PC-9 (cell line): ENCODE results near the gene OR2V1. TPM values are rescaled to one million over a fixed set of nuclear protein-coding genes. Genes with fewer than 3 reads are reported as not detected.
"Not testable (repeated sequence)": the region's sequence is repeated elsewhere in the genome, so short reads cannot be mapped to it uniquely, and the experiment has no call there.

ENCODE experiments used
- BruUV-seq: library from RNA; stranded (reverse); fragments of 400-500 nt; replicated peaks from 2 replicates; lab custom pipeline; 2021; lab: Mats Ljungman, UMichigan
- CTCF ChIA-PET: fragments of 300-600 bp; sonication (Branson Sonifier 250); formaldehyde crosslinking; loops from one replicate; lab custom pipeline; 2022; ENCODE audit warnings: antibody characterized with exemption; lab: Charles Lee
- POLR2A ChIA-PET: fragments of 300-600 bp; sonication (Branson Sonifier 250); formaldehyde crosslinking; loops from one replicate; lab custom pipeline; 2022; ENCODE audit warnings: antibody characterized with exemption; ENCODE audit not compliant: unreplicated experiment; lab: Charles Lee
- DNase-seq, 2 experiments: peaks; one replicate each; pipeline versions ENCODE4 v3.0.0 to v3.0.0-alpha.2; 2015 to 2022; ENCODE audit warnings: mixed read lengths in 1 of 2
- H2AFZ ChIP-seq: fragments of 200-600 bp; sonication (generic); 2 replicates; pipeline ENCODE4 v1.8.1; 2017; ENCODE audit warnings: antibody characterized with exemption
- H3F3A ChIP-seq: fragments of 200-600 bp; sonication (generic); 2 replicates; pipeline ENCODE4 v1.8.1; 2017; ENCODE audit warnings: antibody characterized with exemption, mild to moderate bottlenecking, low read depth; ENCODE audit not compliant: insufficient read depth
- H3K27ac ChIP-seq: fragments of 200-600 bp; sonication (generic); 2 replicates; pipeline ENCODE4 v1.6.1; 2016; ENCODE audit warnings: mixed run types
- H3K27me3 ChIP-seq: fragments of 200-600 bp; sonication (generic); 2 replicates; pipeline ENCODE4 v1.6.1; 2016; ENCODE audit warnings: low read depth, mixed run types; ENCODE audit not compliant: insufficient read depth
- H3K36me3 ChIP-seq: fragments of 200-600 bp; sonication (generic); 2 replicates; pipeline ENCODE4 v1.6.1; 2016; ENCODE audit warnings: low read depth, mixed run types
- H3K4me1 ChIP-seq: fragments of 200-600 bp; sonication (generic); replicated peaks from 2 replicates; pipeline ENCODE4 v1.6.1; 2016; ENCODE audit warnings: mixed run types; ENCODE audit not compliant: insufficient read depth
- H3K4me2 ChIP-seq: fragments of 200-600 bp; sonication (generic); 2 replicates; pipeline ENCODE4 v1.6.1; 2017; ENCODE audit warnings: mixed run types
- H3K4me3 ChIP-seq: fragments of 200-600 bp; sonication (generic); 2 replicates; pipeline ENCODE4 v1.6.1; 2016; ENCODE audit warnings: mixed run types
- H3K79me2 ChIP-seq: fragments of 200-600 bp; sonication (generic); 2 replicates; pipeline ENCODE4 v1.6.1; 2017; ENCODE audit warnings: low read depth, mixed run types
- H3K9me2 ChIP-seq: fragments of 200-600 bp; sonication (generic); 2 replicates; pipeline ENCODE4 v1.8.1; 2017; ENCODE audit warnings: mild to moderate bottlenecking; ENCODE audit not compliant: insufficient read depth
- H3K9me3 ChIP-seq: fragments of 200-600 bp; sonication (generic); 2 replicates; pipeline ENCODE4 v1.8.1; 2016; ENCODE audit warnings: low read depth; ENCODE audit not compliant: insufficient read depth
- H4K20me1 ChIP-seq: fragments of 200-600 bp; sonication (generic); 2 replicates; pipeline ENCODE4 v1.8.1; 2017; ENCODE audit not compliant: insufficient read depth
- CTCF ChIP-seq: fragments of 200-600 bp; sonication (generic); conservative IDR thresholded peaks from 2 replicates; pipeline ENCODE4 v1.6.1; 2017; ENCODE audit warnings: mixed run types, antibody characterized with exemption, mild to moderate bottlenecking, moderate library complexity
- EZH2 ChIP-seq: fragments of 200-600 bp; sonication (generic); IDR thresholded peaks from 2 replicates; pipeline ENCODE4 v1.8.0; 2017; ENCODE audit warnings: antibody characterized with exemption, low read depth
- intact Hi-C: fragments of 100-400 bp; cut with micrococcal nuclease; formaldehyde crosslinking; loops from one replicate; pipeline ENCODE4 v1.10.0; 2022; ENCODE audit not compliant: unreplicated experiment
- total RNA-seq: library from RNA; stranded (reverse); gene quantifications from 2 replicates; pipeline ENCODE4 v1.2.3, GENCODE V29; 2021

The OR2V1 gene
- total RNA-seq, 1 experiment from 2014 or later: not detected

DNA sequence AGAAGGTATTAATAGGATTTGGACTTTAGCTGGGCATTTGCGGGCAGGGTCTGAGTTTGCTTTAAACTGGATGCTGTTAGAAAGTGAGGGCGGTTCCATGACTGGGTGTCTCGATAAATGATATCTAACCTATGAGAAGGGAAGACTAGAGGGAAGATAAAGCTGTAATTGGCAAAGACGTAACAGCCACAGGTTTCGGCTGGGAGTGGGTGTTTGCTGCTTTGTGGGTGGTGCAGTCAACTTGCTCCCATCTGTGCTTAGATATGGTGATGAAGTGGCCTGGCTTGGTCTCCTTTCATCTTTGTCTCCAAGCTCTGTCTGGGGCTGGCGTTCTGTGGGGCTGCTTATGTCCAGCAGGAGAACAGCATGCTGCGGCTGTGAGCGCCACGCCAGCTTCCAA lies 23.3 kb downstream of the OR2V1 start:
- Histone ChIP-seq H3K36me3 (no peaks in the 10 kb centered on the region), H3K27ac (no peak overlapping the region), H3K9me2 (no peaks in the 10 kb centered on the region), H3K4me3 (no peak overlapping the region), H3K4me2 (no peak overlapping the region), H3F3A (no peaks in the 10 kb centered on the region), H3K27me3 (no peaks in the 10 kb centered on the region), H3K4me1 (no peaks in the 10 kb centered on the region), H3K9me3 (no peaks in the 10 kb centered on the region), H2AFZ (no peak overlapping the region), H4K20me1 (no peaks in the 10 kb centered on the region), H3K79me2 (no peaks in the 10 kb centered on the region)
- BruUV-seq: no TSS peak
- CTCF ChIA-PET: no interaction called here
- TF ChIP-seq CTCF: no peak
- no peak for TF ChIP-seq EZH2
- intact Hi-C loops: no loop called here
- DNase-seq: no peak
- POLR2A ChIA-PET: no interaction called here

DNA sequence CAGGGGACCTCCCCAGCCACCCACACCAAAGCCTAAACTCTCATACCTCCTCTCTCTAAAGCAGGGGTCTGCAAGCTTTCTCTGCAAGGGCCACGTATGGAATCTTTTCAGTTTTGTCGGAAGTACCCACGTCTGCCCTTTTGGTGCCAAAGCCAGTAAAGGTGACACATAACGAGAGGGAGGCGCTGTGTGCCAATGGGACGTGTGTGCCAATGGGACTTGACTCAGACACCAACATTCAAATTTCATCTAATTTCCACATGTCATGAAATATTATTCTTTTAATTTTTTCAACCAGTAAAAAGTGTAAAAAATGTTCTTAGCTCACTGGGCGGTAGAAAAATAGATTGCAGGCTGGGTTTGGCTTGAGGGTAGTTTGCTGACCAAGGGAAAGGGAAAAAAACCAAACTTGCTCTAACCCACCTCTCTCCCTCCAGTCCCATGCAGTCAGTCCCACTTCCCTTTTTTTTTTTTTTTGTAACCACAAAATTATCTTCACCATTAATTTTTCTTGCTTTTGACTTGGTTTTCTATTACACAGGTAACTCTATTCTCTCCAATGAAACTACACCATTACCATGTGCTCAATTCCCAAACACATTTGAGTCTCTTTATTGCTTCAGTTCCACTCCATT lies 25.5 kb downstream of the OR2V1 start:
- Histone ChIP-seq H3K27ac (no peak overlapping the region), H3K4me1 (no peaks in the 10 kb centered on the region), H4K20me1 (no peaks in the 10 kb centered on the region), H3K27me3 (no peaks in the 10 kb centered on the region), H3K9me2 (no peaks in the 10 kb centered on the region), H3K36me3 (no peaks in the 10 kb centered on the region), H3K79me2 (no peaks in the 10 kb centered on the region), H2AFZ (no peak overlapping the region), H3K4me3 (no peak overlapping the region), H3F3A (no peaks in the 10 kb centered on the region), H3K4me2 (peak overlapping the region; percentile 31; the same call in 1 of the 2 replicates), H3K9me3 (no peaks in the 10 kb centered on the region)
- BruUV-seq: no TSS peak
- TF ChIP-seq CTCF: no peak
- no peak for TF ChIP-seq EZH2
- DNase-seq: no peak
- ChIA-PET POLR2A (no interaction called here), CTCF (interaction anchor here (0.7 kb wide), 1 partner anchor 314 kb away, joined by 4 read pairs; no protein-coding TSS in a partner anchor)
- intact Hi-C loops: no loop called here

GRCh38 chr5:181104606-181105390 lies 26.2 kb downstream of the OR2V1 start:
- H3K36me3 ChIP-seq, H3K4me3 ChIP-seq, BruUV-seq, intact Hi-C loops, POLR2A ChIA-PET, H3K27me3 ChIP-seq, H3F3A ChIP-seq, H2AFZ ChIP-seq, H3K9me2 ChIP-seq, H3K9me3 ChIP-seq, H3K27ac ChIP-seq, H3K79me2 ChIP-seq, H4K20me1 ChIP-seq, H3K4me1 ChIP-seq, DNase-seq: not testable (repeated sequence)
- peak overlapping the region; percentile 31; the same call in 1 of the 2 replicates for H3K4me2 ChIP-seq
- CTCF ChIA-PET: interaction anchor here (0.7 kb wide), 1 partner anchor 313 kb away, joined by 4 read pairs; no protein-coding TSS in a partner anchor

GRCh38 chr5:181104259-181104568 lies 26.8 kb downstream of the OR2V1 start:
- H3K4me3 ChIP-seq, H3K4me2 ChIP-seq, H2AFZ ChIP-seq, CTCF ChIA-PET, intact Hi-C loops, POLR2A ChIA-PET, BruUV-seq, H3K4me1 ChIP-seq, H3K79me2 ChIP-seq, DNase-seq, H3K36me3 ChIP-seq, H3K27me3 ChIP-seq, H3K27ac ChIP-seq, H4K20me1 ChIP-seq, H3K9me2 ChIP-seq, H3K9me3 ChIP-seq: not testable (repeated sequence)
- peaks cover 11% of the 10 kb centered on the region; the same call in 1 of the 2 replicates for H3F3A ChIP-seq

DNA sequence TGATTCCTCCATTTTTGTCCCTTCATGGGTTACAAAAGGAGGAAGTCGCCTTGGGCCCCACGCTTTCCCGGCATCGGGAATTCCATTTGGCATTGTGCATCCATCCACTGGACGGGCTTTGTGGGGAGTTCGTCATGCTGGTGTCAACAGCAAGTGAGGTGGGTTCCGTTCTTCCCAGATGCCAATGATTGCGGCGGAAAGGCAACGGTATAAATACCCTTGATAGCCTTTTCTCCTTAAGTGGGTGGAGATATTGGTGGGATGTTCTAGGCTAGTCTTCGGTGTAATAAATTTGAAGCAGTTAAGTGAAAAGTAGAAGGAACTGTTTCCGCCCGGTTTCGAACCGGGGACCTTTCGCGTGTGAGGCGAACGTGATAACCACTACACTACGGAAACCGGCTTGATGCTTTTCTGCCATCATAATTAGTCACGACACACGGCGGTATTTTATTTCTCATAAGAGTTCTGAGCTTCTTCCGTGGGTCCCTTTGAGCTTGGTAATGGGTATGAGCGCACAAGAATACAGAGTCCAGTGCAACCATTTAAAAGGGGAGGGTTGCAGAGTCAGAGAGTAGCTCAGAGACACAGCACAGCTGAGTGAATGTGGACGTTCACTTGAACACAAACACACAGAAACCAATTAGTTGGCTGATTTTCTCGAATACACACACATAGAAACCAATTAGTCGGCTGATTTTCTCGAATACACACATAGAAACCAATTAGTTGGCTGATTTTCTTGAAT lies 28.9 kb downstream of the OR2V1 start:
- H3K36me3 ChIP-seq, BruUV-seq, H3K4me2 ChIP-seq, H3K9me2 ChIP-seq, DNase-seq, H3K27me3 ChIP-seq, H3K27ac ChIP-seq, H3K79me2 ChIP-seq, H4K20me1 ChIP-seq, H3K9me3 ChIP-seq, H2AFZ ChIP-seq, CTCF ChIA-PET, intact Hi-C loops, H3K4me1 ChIP-seq, POLR2A ChIA-PET, H3K4me3 ChIP-seq: not testable (repeated sequence)
- peaks cover 16% of the 10 kb centered on the region; the same call in 1 of the 2 replicates for H3F3A ChIP-seq
